GM18873 (cell line): Measurements from ENCODE around the gene NKAIN2.
"Not testable (repeated sequence)": the region's sequence is repeated elsewhere in the genome, so short reads cannot be mapped to it uniquely, and the experiment has no call there.

Source experiments
- ATAC-seq: cut with Tn5 transposase; IDR thresholded peaks from one replicate; pipeline ENCODE4 v1.9.1; 2021; ENCODE audit warnings: mild to moderate bottlenecking, moderate library complexity, moderate number of reproducible peaks; ENCODE audit not compliant: unreplicated experiment, low FRiP score

NKAIN2 gene

DNA sequence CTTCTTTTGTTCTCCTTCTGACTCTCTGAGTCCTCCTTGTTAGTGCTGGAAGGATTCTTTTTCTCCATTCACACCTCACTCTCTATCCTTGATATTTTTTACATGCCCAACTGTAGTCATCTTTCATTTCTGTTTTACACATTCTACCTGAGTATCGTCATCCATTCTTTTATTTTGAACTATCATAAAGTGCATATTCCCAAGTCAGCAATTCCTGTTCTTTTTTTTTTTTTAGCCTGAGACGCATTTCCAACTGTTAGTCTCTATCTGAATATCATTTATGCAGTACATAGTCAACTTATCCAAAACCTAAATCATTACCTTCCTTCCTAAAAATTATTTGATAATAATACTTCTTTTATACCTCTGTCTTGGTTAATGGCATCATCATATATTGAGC is 207.5 kb downstream of the NKAIN2 start:
- no peak for ATAC-seq

DNA sequence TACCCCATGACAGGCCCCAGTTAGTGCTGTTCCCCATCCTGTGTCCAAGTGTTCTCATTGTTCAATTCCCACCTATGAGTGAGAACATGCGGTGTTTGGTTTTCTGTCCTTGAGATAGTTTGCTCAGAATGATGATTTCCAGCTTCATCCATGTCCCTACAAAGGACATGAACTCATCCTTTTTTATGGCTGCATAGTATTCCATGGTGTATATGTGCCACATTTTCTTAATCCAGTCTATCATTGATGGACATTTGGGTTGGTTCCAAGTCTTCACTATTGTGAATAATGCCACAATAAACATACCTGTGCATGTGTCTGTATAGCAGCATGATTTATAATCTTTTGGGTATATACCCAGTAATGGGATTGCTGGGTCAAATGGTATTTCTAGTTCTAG is 218.4 kb downstream of the NKAIN2 start:
- ATAC-seq: not testable (repeated sequence)

DNA sequence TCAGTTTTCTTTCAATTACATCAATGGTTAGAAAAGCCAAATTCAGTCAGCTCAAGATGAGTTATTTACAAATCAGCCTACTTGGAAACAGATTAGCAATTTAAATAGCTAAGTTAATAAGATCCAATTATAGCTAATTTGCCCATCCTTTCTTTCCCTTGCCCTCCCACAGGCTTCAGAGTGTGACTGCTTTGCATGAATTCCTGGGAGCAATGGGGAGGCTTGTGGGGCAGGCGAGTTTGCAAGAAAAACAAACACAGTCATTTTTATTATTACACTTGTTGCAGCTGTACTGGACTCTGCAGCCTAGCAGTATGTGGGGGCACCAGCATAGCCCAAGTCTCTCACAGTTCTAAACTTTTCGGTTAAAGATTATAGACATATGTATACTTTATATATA is 219.0 kb downstream of the NKAIN2 start:
- ATAC-seq: no peak

DNA sequence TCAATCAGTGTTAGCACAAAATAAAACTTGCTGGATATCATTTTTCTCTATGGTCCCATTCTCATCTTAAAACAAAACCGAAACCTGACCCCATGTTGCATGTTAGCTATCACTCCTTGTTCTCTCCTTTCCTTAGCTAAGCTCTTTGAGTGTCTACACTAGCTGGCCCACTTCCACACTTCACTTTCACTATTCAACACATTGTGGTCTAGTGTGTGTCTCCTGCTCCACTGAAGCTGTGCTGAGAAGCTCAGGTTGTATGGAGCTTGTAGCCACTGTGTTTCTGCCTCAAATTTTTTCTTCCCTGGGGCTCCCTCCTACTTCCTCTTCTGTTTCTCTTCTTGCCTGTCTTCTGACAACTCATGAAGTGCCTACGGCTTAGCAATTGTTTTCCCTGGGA is 223.0 kb downstream of the NKAIN2 start:
- ATAC-seq: no peak

DNA sequence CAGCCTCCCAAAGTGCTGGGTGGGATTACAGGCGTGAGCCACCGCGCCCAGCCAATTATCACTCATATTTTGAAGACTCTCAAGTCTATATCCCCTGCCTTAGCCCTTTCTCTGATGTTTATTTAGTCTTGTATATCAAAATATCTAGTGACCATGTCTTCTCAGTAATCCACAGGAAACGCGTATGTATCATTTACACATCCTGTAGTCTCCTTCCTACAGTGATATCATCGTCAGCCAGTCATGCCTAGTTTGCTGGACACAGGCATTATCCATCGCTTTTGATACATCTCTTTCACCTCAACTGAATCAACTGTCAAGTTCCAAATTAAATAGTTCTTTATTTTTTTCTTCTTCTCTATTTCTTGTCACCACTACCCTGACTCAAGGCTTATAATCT is 223.7 kb downstream of the NKAIN2 start:
- no peak for ATAC-seq

DNA sequence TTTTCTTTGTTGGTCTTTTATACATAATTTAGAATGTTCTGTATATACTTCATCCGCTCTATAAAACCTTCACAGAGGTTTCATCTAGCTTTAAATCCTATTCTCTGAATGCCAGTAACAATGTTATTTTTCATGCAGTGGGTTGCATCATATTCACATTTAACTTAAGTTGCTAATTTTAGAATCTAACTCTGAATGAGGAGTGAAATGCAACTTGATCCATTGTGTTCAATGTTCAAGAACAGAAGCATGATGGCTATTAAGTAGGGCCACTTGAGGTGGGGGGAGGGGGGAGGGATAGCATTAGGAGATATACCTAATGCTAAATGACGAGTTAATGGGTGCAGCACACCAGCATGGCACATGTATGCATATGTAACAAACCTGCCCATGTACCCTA is 224.5 kb downstream of the NKAIN2 start:
- ATAC-seq: no peak

DNA sequence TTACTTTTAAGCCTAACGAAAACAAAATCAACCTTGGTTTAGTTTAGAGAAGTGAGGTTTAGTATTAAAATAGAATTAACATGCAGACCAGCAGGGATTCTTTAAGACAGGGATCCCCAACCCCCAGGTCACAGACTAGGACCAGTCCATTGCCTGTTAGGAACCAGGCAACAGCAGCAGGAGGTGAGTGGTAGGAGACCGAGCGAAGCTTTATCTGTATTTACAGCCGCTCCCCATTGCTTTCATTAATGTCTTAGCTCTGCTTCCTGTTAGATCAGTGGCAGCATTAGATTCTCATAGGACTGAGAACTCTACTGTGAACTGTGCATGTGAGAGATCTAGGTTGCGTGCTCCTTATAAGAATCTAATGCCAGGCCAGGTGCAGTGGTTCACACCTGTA is 225.9 kb downstream of the NKAIN2 start:
- no peak for ATAC-seq

DNA sequence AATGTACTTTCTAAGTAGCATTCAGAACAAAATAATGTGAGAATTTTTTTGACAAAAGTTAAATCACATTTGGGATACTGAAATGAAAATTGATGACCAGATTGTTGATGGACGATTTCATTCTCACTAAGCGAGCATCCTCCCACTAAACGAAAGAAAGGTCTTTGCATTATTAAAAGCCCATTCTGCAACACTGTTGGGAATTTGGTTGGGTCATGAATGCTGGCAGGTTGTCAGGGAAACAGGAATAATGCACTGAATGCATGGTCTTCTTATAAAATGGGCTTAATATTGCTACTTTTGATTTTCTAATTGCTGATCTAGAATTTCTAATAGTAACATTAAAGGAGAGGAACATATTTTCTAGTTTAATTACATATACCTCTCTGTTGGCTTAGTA is 229.8 kb downstream of the NKAIN2 start:
- no peak for ATAC-seq

DNA sequence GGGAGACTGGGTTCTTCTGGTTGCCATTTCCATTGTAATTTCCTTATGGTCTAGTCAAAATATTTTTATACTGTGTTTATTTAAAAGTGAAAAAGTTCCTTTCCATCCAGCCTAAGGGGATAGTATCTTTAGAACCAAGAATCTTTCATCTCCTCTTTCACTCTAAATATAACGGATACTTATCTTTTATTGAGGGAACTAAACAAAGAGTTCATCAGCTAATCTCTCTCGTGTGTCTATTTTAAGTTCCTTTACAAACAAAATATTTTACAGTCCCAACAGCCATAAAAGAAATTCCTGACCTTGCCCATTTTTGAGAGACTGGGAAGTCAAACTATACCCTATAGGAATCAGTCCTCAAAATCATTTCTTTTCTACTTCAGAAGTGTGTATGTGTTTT is 232.7 kb downstream of the NKAIN2 start:
- ATAC-seq: no peak

DNA sequence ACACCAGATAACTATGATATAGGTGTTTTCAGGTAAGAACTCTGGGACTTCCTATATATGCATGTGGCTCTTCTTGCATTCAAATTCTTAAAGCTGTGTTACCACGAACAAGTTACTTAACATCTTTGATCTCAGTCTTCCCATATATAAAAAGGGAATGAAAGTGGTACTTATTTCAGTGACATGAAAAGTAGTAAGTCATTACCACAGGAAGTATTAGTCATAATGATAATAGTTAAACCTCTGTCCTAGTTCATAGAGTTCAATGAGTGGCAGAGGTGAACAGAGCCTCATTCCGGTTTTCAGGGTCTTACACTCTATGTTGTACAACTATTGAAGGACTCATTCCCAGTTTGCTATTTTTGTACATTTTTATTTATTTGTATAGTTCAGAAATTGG is 237.0 kb downstream of the NKAIN2 start:
- peak; percentile 83 for ATAC-seq

DNA sequence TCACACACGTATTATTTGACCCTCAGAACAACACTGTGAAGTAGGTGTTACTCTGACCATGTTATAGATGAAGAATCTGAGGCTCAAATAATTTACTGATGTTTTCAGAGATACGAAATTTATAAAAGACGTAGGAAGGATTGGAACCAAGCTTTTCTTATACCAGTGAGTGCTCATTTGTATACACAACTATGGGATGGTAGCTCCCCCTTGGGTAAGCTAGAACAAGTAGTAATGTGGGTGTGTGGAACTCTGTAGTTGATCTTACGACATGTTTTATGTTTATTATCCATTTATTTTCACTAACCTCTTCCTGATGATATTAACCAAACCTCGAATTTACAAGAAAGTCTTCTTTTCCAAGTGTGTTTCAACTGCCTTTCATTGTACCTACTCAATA is 248.5 kb downstream of the NKAIN2 start:
- ATAC-seq: no peak

DNA sequence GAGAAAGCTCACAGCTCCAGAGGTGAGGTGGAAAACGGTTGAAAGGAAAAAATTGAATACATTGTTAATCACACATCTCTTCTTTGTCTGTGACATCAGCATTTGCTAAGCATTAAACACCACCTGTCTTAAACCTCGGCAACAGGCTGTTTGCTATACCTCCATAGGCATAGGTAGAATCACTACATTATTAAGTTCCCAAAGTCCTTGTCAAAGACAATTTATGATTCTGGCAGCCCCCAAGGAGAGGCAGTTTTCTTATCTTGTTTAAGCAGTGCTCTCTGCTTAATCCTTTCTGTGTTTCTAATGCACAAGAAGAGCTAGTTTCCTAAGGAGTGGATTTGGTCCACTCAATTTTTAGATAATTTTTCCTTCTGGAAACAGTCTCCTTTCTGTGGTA is 249.7 kb downstream of the NKAIN2 start:
- no peak for ATAC-seq

DNA sequence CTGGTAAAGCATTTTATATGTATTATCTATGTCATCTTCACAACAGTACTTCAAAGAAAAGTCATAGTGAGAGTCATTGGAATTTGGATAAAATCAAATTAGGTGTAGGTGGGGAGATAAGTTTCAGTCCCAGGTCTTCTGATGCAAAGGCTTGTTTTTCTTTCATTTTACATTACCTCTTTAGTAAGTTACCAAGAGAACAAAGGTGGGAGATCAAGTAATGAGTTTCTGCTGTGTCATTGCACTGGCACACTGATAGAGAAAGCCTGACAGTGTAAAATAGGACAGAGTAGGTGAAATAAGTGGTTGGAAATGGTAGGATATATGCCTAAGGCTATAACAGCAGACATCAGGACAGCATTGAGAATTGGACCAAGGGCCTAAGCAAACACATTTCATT is 250.4 kb downstream of the NKAIN2 start:
- ATAC-seq: no peak

DNA sequence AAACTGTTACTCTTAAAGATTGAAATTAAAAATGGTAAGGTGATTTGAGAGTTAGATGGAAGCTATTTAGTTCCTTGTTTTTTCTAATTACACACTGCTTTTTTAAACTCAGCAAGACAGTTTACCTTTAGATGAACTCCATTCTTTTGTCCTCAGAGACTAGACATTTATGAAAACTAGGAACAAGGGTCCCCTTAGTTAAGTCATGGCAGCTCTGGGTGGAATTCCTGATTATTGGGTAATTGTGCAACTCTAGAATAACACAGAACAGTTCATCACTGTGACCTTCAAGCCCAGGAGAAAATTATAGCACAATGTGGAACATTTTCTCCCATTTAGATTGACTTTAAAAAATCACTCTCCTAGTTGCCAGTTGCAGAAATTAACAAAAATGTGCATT is 251.7 kb downstream of the NKAIN2 start:
- ATAC-seq: no peak

DNA sequence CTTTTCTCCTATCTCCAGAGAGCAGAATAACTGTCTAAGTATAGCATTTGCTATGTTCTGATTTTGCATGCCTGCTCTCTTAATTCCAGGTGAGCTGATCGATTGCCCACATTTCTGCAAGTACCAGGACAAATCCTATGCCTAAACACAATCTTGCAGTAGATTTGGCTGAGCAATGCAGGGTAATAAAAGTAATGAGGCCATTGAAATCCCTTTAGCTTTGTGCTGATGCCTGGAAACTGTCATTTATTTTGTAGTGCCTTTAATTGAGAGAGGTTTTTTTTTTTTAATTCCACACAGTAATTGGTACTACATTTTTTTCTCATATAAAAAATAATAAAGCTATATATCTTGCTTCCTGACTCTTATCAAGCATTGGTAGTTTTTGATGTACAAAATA is 252.3 kb downstream of the NKAIN2 start:
- ATAC-seq: no peak

DNA sequence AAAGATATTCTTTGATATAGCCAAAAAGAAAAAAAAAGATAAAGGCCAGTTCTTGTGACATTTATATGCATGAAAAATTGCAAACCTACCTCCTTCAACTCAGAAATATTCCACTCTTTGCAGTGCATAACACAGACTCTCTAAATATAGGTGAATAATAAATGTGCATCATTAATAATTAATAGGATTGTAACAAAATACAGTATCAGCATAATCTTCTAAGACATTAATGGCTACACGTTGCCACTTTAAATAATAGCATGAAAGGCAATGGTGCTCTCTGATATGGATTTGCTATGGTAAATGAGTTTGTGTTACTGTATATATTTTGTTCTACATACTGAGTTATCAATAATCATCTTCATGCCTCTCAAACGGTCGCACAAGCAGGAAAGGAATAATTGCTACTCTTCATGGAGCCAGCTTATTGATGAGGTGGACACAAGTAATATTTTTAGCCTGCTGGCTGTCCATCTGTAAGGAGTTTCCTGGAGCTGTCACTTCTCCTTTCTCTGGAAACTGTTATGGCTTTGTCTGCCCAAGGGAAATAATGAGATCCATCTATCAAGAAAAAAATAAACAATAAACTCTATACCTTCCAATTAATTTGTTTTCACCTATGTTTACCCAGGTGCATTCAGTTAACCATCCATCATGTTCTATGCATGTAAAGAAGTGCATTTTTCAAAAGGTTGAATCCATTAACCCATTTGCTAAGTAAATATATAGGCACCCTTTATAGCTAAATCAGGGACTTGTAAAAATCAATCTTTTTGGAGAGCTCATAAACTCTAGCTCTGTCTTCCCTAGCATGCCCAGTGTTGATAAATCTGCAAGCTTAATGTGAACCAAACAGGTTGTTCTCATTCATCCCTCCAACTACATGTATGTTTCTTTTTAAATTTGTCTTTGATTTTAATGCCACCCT is 253.0 kb downstream of the NKAIN2 start:
- no peak for ATAC-seq

DNA sequence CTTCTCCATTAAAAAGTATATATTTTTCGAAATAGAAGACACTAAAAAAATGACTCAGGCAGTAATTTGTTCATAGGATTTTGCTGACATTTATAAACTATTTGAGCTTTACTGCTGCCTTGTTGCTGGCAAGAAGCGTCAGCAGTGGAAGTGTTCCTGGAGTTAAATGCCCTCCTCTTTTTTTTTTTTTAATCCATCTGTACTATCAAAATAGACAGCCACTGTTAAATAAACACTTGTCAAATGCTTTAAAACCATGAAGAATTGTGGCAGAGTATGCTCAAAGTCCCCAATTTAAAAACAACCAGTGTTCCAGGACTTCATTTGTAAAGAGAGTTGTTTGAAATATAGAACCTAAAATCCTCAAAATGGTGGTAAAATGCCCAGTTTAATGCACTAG is 253.8 kb downstream of the NKAIN2 start:
- ATAC-seq: no peak

DNA sequence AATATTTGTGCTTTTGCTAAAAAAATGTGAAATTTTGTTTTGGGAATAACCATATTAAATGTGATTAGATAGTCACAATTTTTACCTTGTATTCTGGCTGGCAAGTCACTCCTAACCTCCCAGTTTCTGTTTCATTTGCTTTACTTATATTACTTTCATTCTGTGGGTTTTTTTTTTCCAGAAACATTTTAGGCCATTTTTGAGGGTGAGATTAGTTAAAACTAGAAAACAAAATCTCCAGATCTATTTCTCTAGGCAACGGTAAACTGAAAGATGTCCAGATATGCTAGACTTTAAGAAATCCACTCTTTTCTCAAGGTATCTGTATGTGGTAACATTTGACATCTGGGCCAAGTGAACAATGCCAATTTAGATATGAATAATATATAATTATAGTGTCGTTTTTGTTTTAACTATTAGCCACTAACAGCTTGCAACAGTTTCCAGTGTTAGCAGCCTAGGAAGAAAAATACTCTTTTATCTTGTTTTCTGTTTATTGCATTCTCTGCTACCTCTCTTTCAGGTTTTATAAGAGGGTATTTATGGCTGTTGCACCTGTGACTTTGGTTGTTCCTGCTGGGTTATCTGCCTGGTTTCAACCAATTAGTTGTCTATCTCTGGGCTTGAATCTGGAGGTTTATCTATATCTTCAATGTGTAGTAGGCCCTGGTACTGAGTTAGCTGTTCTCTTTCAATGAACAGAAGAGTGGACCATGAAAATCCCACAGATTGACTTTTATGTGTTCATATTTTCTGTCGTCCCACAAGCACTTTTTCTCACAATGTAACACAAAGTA is 260.9 kb downstream of the NKAIN2 start:
- ATAC-seq: no peak

DNA sequence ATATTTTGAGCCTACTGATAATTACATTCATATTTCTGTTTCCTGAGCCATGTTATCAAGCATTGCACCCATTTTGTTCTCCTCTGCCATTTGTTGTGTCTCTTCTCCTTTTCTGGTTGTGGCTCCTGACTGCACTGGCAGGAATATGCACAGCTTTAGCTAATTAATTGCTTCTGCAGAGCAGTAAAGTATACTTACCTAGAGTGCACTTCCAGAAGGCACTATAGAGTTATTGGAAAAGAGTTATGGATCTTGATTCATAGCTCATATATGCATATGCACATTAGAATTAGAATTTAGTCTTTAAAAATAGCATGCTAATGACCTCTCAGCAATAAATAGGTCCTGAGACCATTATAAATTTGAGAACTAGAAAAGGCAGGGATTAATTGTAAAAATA is 262.6 kb downstream of the NKAIN2 start:
- ATAC-seq: no peak

DNA sequence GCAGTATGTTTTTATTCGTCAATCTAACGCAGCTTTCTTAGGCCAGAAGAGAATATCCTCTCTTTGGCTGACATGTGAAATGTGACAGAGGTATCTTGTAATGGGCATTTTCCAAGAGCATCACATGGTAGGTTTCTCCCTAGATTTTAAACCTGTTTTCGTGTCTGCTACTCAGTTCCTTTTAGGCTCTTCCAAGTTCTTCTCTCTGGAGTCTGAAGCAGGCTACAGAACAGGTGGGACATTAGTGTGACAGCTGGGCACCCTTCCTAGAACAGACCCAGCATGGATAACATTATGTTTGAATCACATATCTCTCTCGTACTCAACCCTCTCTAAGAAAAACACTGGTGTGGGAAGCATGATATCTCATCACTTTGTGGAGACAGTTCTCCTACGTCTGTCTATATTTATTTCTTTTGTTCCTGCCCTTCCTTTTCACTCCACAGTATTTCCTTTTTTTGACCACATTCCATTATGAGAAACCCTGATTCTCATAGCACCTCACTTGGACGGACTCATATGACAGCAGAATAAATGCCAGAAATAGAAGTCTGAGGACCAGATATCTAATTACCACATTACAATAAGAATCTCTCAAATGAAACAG is 263.4 kb downstream of the NKAIN2 start:
- no peak for ATAC-seq

DNA sequence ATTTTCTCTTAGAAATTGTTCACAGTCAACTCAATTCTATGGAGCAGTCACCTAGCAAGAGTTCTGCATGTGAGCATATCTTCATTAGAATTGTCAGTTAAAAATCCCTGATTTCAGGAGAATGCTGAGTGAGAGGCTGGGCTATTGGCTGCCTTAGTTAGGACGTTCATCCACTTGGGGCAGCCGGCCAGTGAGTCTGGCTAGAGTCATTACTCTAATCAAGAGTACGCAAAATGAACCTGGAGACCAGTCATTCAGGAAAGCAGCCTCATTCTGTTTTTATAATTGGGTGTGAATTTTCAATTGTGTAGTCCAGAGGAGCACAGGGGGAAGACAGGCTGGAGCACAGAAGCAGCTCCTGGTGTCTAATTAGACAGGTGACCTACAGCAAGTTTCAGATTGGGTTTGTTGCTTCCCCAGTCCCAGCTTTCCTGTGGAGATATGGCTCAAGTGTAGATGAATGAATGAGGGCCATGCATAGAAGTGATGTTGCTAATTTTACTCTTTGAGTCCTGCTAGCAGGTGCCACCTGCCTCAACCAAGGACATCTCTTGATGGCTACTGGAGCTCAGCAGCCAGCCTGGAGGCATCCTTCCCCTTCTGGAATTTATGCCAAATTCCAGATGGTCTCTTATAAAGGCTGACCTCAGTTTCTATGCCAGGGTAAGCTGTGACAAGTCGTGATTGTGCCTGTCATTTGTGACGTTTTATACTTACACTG is 265.7 kb downstream of the NKAIN2 start:
- ATAC-seq: no peak
